Keratinocyte (primary cell): ENCODE measurements around the gene KLHL35.

ENCODE experiments used
- EZH2 ChIP-seq: IDR thresholded peaks from one replicate; pipeline ENCODE4 v1.6.1; 2012; ENCODE audit warnings: inconsistent platforms, mild to moderate bottlenecking, low read length, moderate library complexity
- TF ChIP-seq, protein P1 (sequence below), 3 experiments: IDR thresholded peaks in 1 of 3; conservative IDR thresholded peaks in 1 of 3; optimal IDR thresholded peaks in 1 of 3; 2 replicates in 2 of 3; 3 replicates in 1 of 3; pipeline versions ENCODE3 to v1.5.1; 2011; ENCODE audit warnings: low read length in 3 of 3, mild to moderate bottlenecking in 3 of 3, moderate library complexity in 2 of 3, control low read depth in 1 of 3, inconsistent platforms in 1 of 3; ENCODE audit not compliant: insufficient read depth in 2 of 3; ENCODE audit errors: extremely low read depth in 1 of 3

DNA sequence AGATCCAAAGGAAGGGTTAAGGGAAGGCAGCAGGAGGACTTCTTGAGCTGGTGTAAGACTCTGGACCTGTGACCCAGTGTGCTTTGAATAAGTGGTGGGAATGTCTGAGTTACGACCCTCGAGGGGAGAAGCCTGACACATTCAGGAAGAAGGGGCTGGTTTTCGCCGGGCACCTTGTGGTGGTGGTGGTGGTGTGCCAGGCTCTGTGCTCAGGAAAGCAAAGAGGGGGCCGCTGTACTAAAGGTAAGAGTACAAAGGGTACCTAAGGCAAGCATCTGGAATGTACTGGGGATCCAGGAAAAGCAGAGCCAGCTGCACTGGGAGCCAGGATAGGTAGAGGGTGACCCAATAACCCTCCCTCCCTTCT, 6.3 kb downstream of the KLHL35 start:
- TF ChIP-seq, protein P1, sequence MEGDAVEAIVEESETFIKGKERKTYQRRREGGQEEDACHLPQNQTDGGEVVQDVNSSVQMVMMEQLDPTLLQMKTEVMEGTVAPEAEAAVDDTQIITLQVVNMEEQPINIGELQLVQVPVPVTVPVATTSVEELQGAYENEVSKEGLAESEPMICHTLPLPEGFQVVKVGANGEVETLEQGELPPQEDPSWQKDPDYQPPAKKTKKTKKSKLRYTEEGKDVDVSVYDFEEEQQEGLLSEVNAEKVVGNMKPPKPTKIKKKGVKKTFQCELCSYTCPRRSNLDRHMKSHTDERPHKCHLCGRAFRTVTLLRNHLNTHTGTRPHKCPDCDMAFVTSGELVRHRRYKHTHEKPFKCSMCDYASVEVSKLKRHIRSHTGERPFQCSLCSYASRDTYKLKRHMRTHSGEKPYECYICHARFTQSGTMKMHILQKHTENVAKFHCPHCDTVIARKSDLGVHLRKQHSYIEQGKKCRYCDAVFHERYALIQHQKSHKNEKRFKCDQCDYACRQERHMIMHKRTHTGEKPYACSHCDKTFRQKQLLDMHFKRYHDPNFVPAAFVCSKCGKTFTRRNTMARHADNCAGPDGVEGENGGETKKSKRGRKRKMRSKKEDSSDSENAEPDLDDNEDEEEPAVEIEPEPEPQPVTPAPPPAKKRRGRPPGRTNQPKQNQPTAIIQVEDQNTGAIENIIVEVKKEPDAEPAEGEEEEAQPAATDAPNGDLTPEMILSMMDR (optimal IDR thresholded peaks at IDR 0.05 in 1 of 3, IDR thresholded peaks at IDR 0.05 in 1 of 3, conservative IDR thresholded peaks at IDR 0.05 in 1 of 3; ENCODE audit: extremely low read depth in 1 of 3, insufficient read depth in 2 of 3, low read length in 3 of 3), result no peak
- no peak for TF ChIP-seq EZH2
